HepG2 (cell line): ENCODE measurements around the gene ALDH1A1. TPM values are rescaled to one million over a fixed set of nuclear protein-coding genes. Genes with fewer than 3 reads are reported as not detected.
A peak's percentile ranks its signal among the peaks of the same experiment; 100 is the strongest.

Experiments
- CCAR2 ChIP-seq: fragments of 200-400 bp; formaldehyde crosslinking; optimal IDR thresholded peaks from 2 replicates; pipeline ENCODE3; 2018; ENCODE audit warnings: low read depth, mild to moderate bottlenecking, low read length, moderate library complexity
- DDIT3 ChIP-seq: sonication (generic); formaldehyde crosslinking; IDR thresholded peaks from 2 replicates; pipeline ENCODE4 v1.4.0; 2020; ENCODE audit warnings: mild to moderate bottlenecking, missing genetic modification reagents
- FOXP1 ChIP-seq, 2 experiments: fragments of 450-650 bp in 1 of 2; IDR thresholded peaks; 2 replicates each; pipeline ENCODE4 v1.6.1; 2017 to 2018; ENCODE audit warnings: antibody characterized with exemption in 1 of 2
- HOXA5 ChIP-seq: sonication (generic); formaldehyde crosslinking; IDR thresholded peaks from 2 replicates; pipeline ENCODE4 v1.4.0; 2020; ENCODE audit warnings: missing genetic modification reagents
- IRF9 ChIP-seq: sonication (generic); formaldehyde crosslinking; IDR thresholded peaks from 2 replicates; pipeline ENCODE4 v1.8.0; 2022; ENCODE audit warnings: missing genetic modification reagents, mild to moderate bottlenecking, borderline replicate concordance
- IRX3 ChIP-seq: sonication (generic); formaldehyde crosslinking; IDR thresholded peaks from 2 replicates; pipeline ENCODE4 v1.8.1; 2023; ENCODE audit warnings: mild to moderate bottlenecking, low read depth, missing genetic modification reagents, borderline replicate concordance
- KLF9 ChIP-seq: IDR thresholded peaks from 2 replicates; pipeline ENCODE4 v1.6.1; 2016; ENCODE audit warnings: low read depth
- MEF2D ChIP-seq: sonication (generic); formaldehyde crosslinking; IDR thresholded peaks from 2 replicates; pipeline ENCODE4 v1.5.1; 2020; ENCODE audit warnings: mild to moderate bottlenecking, missing genetic modification reagents
- NONO ChIP-seq, 2 experiments: fragments of 450-650 bp in 1 of 2; sonication (generic) in 1 of 2; formaldehyde crosslinking in 1 of 2; IDR thresholded peaks in 1 of 2; conservative IDR thresholded peaks in 1 of 2; 2 replicates each; pipeline versions ENCODE4 v1.6.1 to v1.8.0; 2017 to 2022; ENCODE audit warnings: mild to moderate bottlenecking in 1 of 2, missing genetic modification reagents in 1 of 2, moderate library complexity in 1 of 2
- NR2F6 ChIP-seq, 2 experiments: IDR thresholded peaks; 2 replicates each; pipeline ENCODE4 v1.6.1; 2016; ENCODE audit warnings: antibody characterized with exemption in 1 of 2, mild to moderate bottlenecking in 1 of 2
- RARA ChIP-seq: IDR thresholded peaks from 2 replicates; pipeline ENCODE4 v1.6.1; 2016; ENCODE audit warnings: missing genetic modification reagents, missing compliant biosample characterization
- STAG1 ChIP-seq: sonication (generic); formaldehyde crosslinking; IDR thresholded peaks from 2 replicates; pipeline ENCODE4 v1.4.0; 2020; ENCODE audit warnings: missing genetic modification reagents
- TBP ChIP-seq: sonication (generic); formaldehyde crosslinking; IDR thresholded peaks from 2 replicates; pipeline ENCODE4 v1.5.0; 2020; ENCODE audit warnings: missing genetic modification reagents
- TRIM24 ChIP-seq: sonication (generic); formaldehyde crosslinking; IDR thresholded peaks from 2 replicates; pipeline ENCODE4 v1.8.0; 2022; ENCODE audit warnings: mild to moderate bottlenecking, missing genetic modification reagents
- ZBTB34 ChIP-seq: sonication (generic); formaldehyde crosslinking; IDR thresholded peaks from 2 replicates; pipeline ENCODE4 v1.8.0; 2022; ENCODE audit warnings: mild to moderate bottlenecking, missing genetic modification reagents
- ZNF362 ChIP-seq: sonication (generic); formaldehyde crosslinking; IDR thresholded peaks from 2 replicates; pipeline ENCODE4 v1.4.0; 2020; ENCODE audit warnings: missing genetic modification reagents, mild to moderate bottlenecking, borderline replicate concordance
- ZNF543 ChIP-seq: sonication (generic); formaldehyde crosslinking; IDR thresholded peaks from 2 replicates; pipeline ENCODE4 v1.4.0; 2020; ENCODE audit warnings: mild to moderate bottlenecking, missing genetic modification reagents
- ZNF569 ChIP-seq: sonication (generic); formaldehyde crosslinking; IDR thresholded peaks from 2 replicates; pipeline ENCODE4 v1.5.0; 2020; ENCODE audit warnings: mild to moderate bottlenecking, missing genetic modification reagents, moderate library complexity, borderline replicate concordance
- ZNF580 ChIP-seq: IDR thresholded peaks from 2 replicates; pipeline ENCODE4 v1.6.1; 2016; ENCODE audit warnings: low read depth, borderline replicate concordance
- ZNF710 ChIP-seq: sonication (generic); formaldehyde crosslinking; IDR thresholded peaks from 2 replicates; pipeline ENCODE4 v1.5.0; 2020; ENCODE audit warnings: mild to moderate bottlenecking, missing genetic modification reagents, borderline replicate concordance
- ZNF772 ChIP-seq: sonication (generic); formaldehyde crosslinking; IDR thresholded peaks from 2 replicates; pipeline ENCODE4 v1.5.0; 2020; ENCODE audit warnings: mild to moderate bottlenecking, missing genetic modification reagents
- ZNF841 ChIP-seq: sonication (generic); formaldehyde crosslinking; IDR thresholded peaks from 2 replicates; pipeline ENCODE4 v1.8.1; 2023; ENCODE audit warnings: missing genetic modification reagents, borderline replicate concordance
- polyA plus RNA-seq, 8 experiments: library from polyadenylated mRNA; depleted of rRNA in 3 of 8; stranded (reverse) in 7 of 8; unstranded in 1 of 8; fragments of >200 nt; fragmentation: Illumina TruSeq in 4 of 8; extraction: Trizol in 4 of 8; gene quantifications; 2 replicates each; pipeline versions ENCODE4 v1.2.1 to v1.2.3, GENCODE V29; 2011 to 2016; ENCODE audit warnings: low read depth in 4 of 8, missing spikeins in 1 of 8, mixed read lengths in 1 of 8; ENCODE audit not compliant: insufficient read depth in 1 of 8
- total RNA-seq, 5 experiments: library from RNA; depleted of rRNA; stranded (reverse); fragments of >200 nt; fragmentation: Illumina TruSeq; extraction: Trizol; gene quantifications; 2 replicates each; pipeline ENCODE4 v1.2.3, GENCODE V29; 2016; ENCODE audit warnings: low read depth in 1 of 5

ALDH1A1 gene
- total and polyA plus RNA-seq, 2 of the 13 experiments (the other 11 are each of a cell fraction or from before 2014, with no cell fraction given), result 88.2 to 439 TPM

GRCh38 chr9:72997387-72997995, 44.6 kb upstream of the ALDH1A1 start (continued):
- no peak for TF ChIP-seq DDIT3 (CRISPR knock-in tag)
- peak; percentile 70 for TF ChIP-seq NR2F6 (IDR thresholded peaks at IDR 0.05)
- peak; percentile 69 for TF ChIP-seq NR2F6 (CRISPR knock-in tag; IDR thresholded peaks at IDR 0.05)
- no peak for TF ChIP-seq TBP (CRISPR knock-in tag)
- peak; percentile 18; the same call in 1 of the 2 replicates for TF ChIP-seq STAG1
- TF ChIP-seq ZNF569 (CRISPR knock-in tag), result no peak
- TF ChIP-seq ZNF580 (CRISPR knock-in tag), result peak; percentile 70; the same call in 1 of the 2 replicates
- TF ChIP-seq HOXA5, result peak; percentile 56; the same call in 1 of the 2 replicates
- 0 out of 2 replicates have a peak, but pooled peaks have one; percentile 59 for TF ChIP-seq IRF9 (CRISPR knock-in tag)
- TF ChIP-seq CCAR2, result no peak
- no peak for TF ChIP-seq NONO (IDR thresholded peaks at IDR 0.05)
- no peak for TF ChIP-seq NONO (CRISPR knock-in tag; conservative IDR thresholded peaks at IDR 0.05)
- peak; percentile 90 for TF ChIP-seq ZNF710 (CRISPR knock-in tag)
- no peak for TF ChIP-seq ZNF841 (CRISPR knock-in tag)
- no peak for TF ChIP-seq IRX3 (CRISPR knock-in tag)
- no peak for TF ChIP-seq ZNF543
- TF ChIP-seq ZNF362 (CRISPR knock-in tag), result peak; percentile 55; the same call in 1 of the 2 replicates
- 0 out of 2 replicates have a peak, but pooled peaks have one; percentile 20 for TF ChIP-seq ZBTB34 (CRISPR knock-in tag)
- TF ChIP-seq KLF9 (CRISPR knock-in tag), result no peak
- TF ChIP-seq TRIM24, result no peak
- TF ChIP-seq FOXP1 (IDR thresholded peaks at IDR 0.05), result peak; percentile 53; the same call in 1 of the 2 replicates
- TF ChIP-seq FOXP1 (CRISPR knock-in tag; IDR thresholded peaks at IDR 0.05), result peak; percentile 94
- peak; percentile 46; the same call in 1 of the 2 replicates for TF ChIP-seq MEF2D (CRISPR knock-in tag)
- TF ChIP-seq RARA (CRISPR knock-in tag), result peak; percentile 83
- TF ChIP-seq ZNF772 (CRISPR knock-in tag), result no peak
